Neural crest cell (in vitro differentiated cells): ENCODE measurements around the gene PDXP. TPM values are rescaled to one million over a fixed set of nuclear protein-coding genes. Genes with fewer than 3 reads are reported as not detected.
A peak's percentile ranks its signal among the peaks of the same experiment; 100 is the strongest.

Source experiments
- DNase-seq: peaks from one replicate; pipeline ENCODE4 v3.0.0; 2021; ENCODE audit warnings: low read depth, mixed read lengths, low spot score
- H3K27ac Mint-ChIP-seq: one replicate; pipeline ENCODE4 v1.8.0; 2021; ENCODE audit warnings: mild to moderate bottlenecking, mixed read lengths; ENCODE audit not compliant: unreplicated experiment
- H3K27me3 Mint-ChIP-seq: 2 replicates; pipeline ENCODE4 v1.8.0; 2021; ENCODE audit warnings: low read depth, mild to moderate bottlenecking, mixed read lengths
- H3K36me3 Mint-ChIP-seq: 2 replicates; pipeline ENCODE4 v1.8.0; 2021; ENCODE audit warnings: low read depth, mild to moderate bottlenecking, mixed read lengths
- H3K4me1 Mint-ChIP-seq: 2 replicates; pipeline ENCODE4 v1.8.0; 2021; ENCODE audit warnings: mixed read lengths
- H3K4me3 Mint-ChIP-seq: one replicate; pipeline ENCODE4 v1.8.0; 2021; ENCODE audit warnings: mild to moderate bottlenecking, mixed read lengths
- H3K9me3 Mint-ChIP-seq: 2 replicates; pipeline ENCODE4 v1.8.0; 2021; ENCODE audit warnings: mixed read lengths
- total RNA-seq: library from RNA; stranded (reverse); gene quantifications from 2 replicates; pipeline ENCODE4 v1.2.1, GENCODE V29; 2021
- TF ChIP-seq, protein P1 (sequence below): fragments of 200-600 bp; sonication (generic); conservative IDR thresholded peaks from 2 replicates; pipeline ENCODE4 v1.5.0; 2021; ENCODE audit warnings: antibody characterized with exemption, mild to moderate bottlenecking

Gene PDXP
- total RNA-seq, 1 donor from 2014 or later, result 51.5 TPM

- Mint-ChIP-seq H3K4me1 (peaks cover 10% of the 10 kb centered on the region), H3K27ac (no peak overlapping the region), H3K27me3 (peaks cover 5% of the 10 kb centered on the region), H3K36me3 (no peaks in the 10 kb centered on the region), H3K9me3 (no peaks in the 10 kb centered on the region), H3K4me3 (no peak overlapping the region)
- DNase-seq, result no peak
- TF ChIP-seq, protein P1, sequence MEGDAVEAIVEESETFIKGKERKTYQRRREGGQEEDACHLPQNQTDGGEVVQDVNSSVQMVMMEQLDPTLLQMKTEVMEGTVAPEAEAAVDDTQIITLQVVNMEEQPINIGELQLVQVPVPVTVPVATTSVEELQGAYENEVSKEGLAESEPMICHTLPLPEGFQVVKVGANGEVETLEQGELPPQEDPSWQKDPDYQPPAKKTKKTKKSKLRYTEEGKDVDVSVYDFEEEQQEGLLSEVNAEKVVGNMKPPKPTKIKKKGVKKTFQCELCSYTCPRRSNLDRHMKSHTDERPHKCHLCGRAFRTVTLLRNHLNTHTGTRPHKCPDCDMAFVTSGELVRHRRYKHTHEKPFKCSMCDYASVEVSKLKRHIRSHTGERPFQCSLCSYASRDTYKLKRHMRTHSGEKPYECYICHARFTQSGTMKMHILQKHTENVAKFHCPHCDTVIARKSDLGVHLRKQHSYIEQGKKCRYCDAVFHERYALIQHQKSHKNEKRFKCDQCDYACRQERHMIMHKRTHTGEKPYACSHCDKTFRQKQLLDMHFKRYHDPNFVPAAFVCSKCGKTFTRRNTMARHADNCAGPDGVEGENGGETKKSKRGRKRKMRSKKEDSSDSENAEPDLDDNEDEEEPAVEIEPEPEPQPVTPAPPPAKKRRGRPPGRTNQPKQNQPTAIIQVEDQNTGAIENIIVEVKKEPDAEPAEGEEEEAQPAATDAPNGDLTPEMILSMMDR, result no peak
Measured at GRCh38 chr22:37674248-37674647, 15.7 kb downstream of the PDXP start.

- H3K27me3 Mint-ChIP-seq, result peaks cover 5% of the 10 kb centered on the region
Measured at GRCh38 chr22:37674951-37675929, 16.7 kb downstream of the PDXP start, which contains the start of gene LGALS1. TSS of gene LGALS1 (plus strand) at chr22:37675636. CDS start at chr22:37675703, 67 bp downstream.

GRCh38 chr22:37675930-37676735, 17.6 kb downstream of the PDXP start:
- peak overlapping the region; percentile 56 for H3K4me3 Mint-ChIP-seq

More at GRCh38 chr22:37674951-37675929, 16.7 kb downstream of the PDXP start, which contains the start of gene LGALS1:
- TF ChIP-seq, protein P1, result no peak
- peak; percentile 21 for DNase-seq
- peaks cover 10% of the 10 kb centered on the region for H3K4me1 Mint-ChIP-seq
- H3K4me3 Mint-ChIP-seq, result peak within 1 kb of the TSS; percentile 56
- no peaks in the 10 kb centered on the region for H3K36me3 Mint-ChIP-seq
- no peaks in the 10 kb centered on the region for H3K9me3 Mint-ChIP-seq
- no peak within 1 kb of the TSS for H3K27ac Mint-ChIP-seq

GRCh38 chr22:37676736-37677492, 18.4 kb downstream of the PDXP start:
- peaks cover 14% of the 10 kb centered on the region for H3K4me1 Mint-ChIP-seq
- H3K27me3 Mint-ChIP-seq, result peaks cover 5% of the 10 kb centered on the region

More at GRCh38 chr22:37675930-37676735, 17.6 kb downstream of the PDXP start:
- no peak for DNase-seq
- H3K4me1 Mint-ChIP-seq, result peaks cover 10% of the 10 kb centered on the region
- no peaks in the 10 kb centered on the region for H3K36me3 Mint-ChIP-seq
- no peak overlapping the region for H3K27ac Mint-ChIP-seq
- no peaks in the 10 kb centered on the region for H3K9me3 Mint-ChIP-seq
- TF ChIP-seq, protein P1, result no peak
- H3K27me3 Mint-ChIP-seq, result peaks cover 5% of the 10 kb centered on the region

More at GRCh38 chr22:37676736-37677492, 18.4 kb downstream of the PDXP start:
- no peak overlapping the region for H3K27ac Mint-ChIP-seq
- peak overlapping the region; percentile 82 for H3K4me3 Mint-ChIP-seq
- H3K36me3 Mint-ChIP-seq, result no peaks in the 10 kb centered on the region
- no peaks in the 10 kb centered on the region for H3K9me3 Mint-ChIP-seq
- TF ChIP-seq, protein P1, result no peak
- peak; percentile 37 for DNase-seq
